Retina (tissue), 1 donor: ENCODE measurements around the gene NUCKS1.
"Not testable (repeated sequence)": the region's sequence is repeated elsewhere in the genome, so short reads cannot be mapped to it uniquely, and the experiment has no call there.

Source experiments
- DNase-seq: peaks from one replicate; pipeline ENCODE4 v3.0.0-alpha.2; 2016

NUCKS1 gene

GRCh38 chr1:205726619-205727125 lies 23.3 kb downstream of the NUCKS1 start:
- no peak for DNase-seq

DNA sequence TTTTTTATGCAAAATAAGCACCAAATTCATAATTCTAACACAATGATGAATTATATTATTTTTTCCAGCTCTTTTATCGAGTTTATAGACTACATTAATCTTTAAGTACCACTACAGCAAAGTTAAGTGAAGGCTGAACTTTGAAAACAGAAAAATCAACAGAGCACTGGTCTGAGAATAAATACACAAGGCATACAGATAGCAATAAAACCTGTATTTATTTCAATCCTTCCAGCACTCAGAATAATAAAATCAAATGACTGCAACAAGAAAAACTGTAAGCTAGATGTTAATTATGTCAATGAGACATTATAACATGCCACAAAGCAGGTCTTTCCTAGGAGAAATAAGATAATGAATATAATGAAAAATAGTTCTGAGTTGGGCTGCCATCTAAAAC lies 24.5 kb downstream of the NUCKS1 start:
- DNase-seq: no peak

DNA sequence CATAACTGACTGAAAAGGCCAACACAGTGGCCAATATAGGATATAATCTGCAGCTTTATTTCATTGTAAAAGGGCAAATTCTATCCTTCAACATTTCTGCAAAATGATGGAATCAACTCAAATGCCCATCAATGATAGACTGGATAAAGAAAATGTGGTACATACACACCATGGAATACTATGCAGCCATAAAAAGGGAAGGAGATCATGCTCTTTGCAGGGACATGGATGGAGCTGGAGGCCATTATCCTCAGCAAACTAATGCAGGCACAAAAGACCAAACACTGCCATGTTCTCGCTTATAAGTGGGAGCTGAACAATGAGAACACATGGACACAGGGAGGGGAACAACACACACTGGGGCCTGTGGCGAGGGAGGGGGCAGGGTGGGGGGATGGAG lies 29.2 kb downstream of the NUCKS1 start:
- not testable (repeated sequence) for DNase-seq

- no peak for DNase-seq
Measured at GRCh38 chr1:205719762-205720161, 30.2 kb downstream of the NUCKS1 start.

DNA sequence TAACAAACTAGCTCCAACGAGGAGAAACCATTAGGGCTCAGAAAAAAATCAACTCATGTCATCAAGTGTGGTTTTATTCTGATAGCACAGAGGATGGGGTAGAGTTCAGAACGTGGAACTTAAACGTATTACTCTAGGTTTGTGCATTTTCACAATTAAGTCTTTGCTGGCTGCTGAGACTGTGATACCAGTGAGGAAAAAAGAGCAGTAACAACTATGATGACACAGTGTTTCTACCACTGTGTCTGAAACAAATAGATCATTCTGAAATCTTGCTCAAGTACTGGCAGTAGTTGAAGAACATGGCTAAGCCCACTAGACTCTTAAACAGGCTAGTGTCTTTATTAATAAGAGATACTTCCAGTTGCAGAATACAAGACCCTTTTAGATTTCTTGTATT lies 31.0 kb downstream of the NUCKS1 start:
- no peak for DNase-seq

- DNase-seq: no peak
Measured at GRCh38 chr1:205716371-205717132, 33.4 kb downstream of the NUCKS1 start.

DNA sequence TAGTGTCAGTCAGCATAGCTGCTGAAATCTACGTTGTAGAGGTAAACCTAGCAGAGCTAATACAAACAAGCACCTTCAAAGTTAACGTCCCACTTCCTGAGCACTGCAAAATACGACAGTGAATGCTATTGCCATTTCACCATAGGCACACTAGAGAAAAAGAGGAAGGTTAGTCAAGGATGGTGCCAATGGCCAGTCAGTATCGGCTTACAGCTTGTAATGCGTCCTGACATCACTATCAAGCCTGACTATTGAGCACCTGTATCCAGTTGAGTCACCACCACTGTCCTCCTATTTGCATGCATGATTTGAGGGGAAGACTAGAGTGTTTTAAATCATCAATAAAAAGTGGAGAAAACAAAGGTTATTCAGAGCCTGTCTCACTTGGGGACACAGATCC lies 34.4 kb downstream of the NUCKS1 start:
- no peak for DNase-seq

DNA sequence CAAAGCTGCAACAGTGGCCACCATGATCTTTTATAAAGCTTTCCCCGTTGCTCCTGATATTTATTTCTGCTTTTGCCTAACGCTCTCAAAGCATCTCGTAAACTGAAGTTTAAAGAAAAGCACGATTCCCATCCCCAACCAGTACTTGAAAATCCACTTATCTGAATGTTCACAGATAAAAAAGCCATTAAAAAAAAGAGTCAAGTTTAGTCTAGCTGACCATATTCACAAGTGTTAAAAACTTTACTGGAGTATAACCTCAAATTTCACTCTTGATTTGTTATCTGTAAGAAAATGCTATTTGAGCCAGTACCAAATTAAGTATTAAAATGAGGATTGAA lies 35.1 kb downstream of the NUCKS1 start:
- no peak for DNase-seq

DNA sequence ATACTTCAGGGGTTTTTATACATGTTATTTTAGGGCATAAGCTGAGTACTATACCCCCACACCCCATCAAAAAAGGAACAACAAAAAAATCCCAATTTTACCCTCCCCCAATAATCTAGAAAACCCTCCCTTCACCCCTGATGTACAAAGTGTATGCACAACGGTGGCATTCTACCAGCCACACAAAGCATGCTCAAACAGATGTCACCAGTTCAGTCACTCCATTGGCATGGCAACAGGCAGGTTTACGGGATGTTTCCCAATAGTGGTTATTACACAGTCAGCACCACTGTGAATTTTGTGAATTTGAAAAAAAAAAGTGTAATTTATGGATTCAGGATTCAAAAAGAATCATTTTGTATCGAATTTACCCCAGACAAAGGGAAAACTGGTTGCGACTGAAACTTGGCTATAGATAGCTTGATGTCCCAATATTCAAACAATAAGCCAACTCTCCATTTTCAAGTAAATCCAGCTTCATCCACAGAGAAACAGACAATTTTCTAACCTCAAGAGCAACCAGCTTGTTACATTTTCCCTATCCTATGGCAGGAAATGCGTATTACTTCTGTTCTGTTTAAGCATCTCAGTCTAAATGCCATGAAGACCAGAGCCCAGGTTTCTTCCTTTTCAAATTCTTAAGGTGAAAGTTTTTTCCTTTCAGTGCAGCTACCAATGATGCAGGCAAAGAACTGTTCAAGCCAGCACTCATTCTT lies 35.6 kb downstream of the NUCKS1 start:
- no peak for DNase-seq

GRCh38 chr1:205711105-205712048 lies 38.6 kb downstream of the NUCKS1 start:
- DNase-seq: peak; percentile 52

DNA sequence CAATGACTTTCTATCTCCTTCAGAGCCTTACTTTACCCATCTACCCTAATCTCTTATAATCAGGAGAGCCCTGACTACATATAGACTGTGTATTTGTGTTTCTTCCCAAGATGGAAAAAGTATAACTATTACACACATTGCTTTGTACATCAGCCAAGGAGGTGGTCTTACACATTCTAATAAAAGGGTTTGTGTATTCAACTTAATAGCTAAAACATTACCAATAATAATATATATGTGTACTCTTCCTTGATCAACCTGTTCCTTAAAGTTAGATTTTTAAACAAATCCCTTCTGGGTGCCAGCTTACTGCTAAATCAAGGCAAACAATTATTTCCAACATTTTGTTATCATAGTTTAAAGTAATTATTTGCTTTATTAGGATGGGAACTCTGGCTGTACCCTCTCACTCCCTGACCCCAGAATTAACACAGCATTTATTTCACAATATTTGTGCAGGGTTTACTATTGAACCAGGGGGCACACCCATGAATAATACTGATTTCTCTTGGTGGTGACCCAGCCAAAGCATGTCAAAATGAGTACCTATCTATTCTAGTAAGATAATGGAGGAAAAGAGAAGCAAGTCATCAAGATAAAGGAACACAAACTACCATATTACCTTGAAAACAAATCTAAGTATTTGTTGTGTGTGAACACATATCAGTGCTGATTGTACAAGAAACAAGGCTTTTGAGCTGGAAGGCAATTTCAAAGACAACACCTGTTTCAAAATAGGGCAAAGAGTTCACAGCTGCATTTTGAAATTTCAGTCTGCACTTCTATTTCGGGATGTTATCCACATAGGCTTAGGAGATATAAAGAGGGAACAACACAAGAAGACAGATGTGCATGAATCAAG lies 39.5 kb downstream of the NUCKS1 start:
- no peak for DNase-seq

GRCh38 chr1:205709640-205710039 lies 40.3 kb downstream of the NUCKS1 start:
- no peak for DNase-seq

GRCh38 chr1:205709059-205709398 lies 41.0 kb downstream of the NUCKS1 start:
- no peak for DNase-seq

DNA sequence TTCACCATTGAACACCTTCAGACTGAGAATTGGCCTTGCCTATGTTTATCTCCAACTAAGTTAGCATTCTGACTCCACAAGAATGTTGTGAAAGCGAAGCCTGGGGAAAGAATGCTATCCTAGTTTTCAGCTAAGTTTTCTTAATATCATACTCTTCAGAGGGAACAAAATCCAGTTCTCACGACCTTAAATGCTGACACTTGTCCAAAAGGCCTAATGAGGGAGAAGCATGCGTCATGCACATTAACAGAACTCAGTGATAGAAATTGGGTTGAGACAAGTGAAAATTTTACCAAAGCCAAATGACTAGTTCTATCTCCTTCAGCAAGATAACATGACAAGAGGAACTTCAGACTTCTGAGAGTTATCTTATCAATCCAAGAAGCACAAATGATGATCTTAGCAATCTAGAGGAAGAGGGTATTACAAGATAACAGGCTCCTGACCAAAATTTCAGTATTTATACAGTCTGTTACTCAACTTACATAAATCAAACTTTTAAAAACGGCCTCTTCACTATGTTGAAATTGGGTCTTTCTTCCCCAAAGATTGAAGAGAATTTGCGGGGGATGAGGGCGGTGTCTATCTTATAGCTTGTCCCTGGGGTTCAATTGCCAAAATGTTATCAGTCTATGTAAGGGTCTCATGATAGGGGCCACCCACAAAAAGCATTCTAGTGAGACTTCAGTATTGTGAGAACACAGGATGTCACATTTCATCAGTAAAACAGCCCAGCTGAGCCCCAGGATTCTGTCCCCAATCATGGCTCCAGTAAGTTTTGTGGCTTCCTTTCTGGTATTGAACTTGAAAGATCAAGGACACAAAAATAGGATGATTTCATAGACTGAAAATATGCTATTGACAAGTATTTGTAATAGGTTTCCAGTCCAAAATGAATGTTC lies 43.1 kb downstream of the NUCKS1 start:
- no peak for DNase-seq

GRCh38 chr1:205704903-205705302 lies 45.1 kb downstream of the NUCKS1 start:
- no peak for DNase-seq

DNA sequence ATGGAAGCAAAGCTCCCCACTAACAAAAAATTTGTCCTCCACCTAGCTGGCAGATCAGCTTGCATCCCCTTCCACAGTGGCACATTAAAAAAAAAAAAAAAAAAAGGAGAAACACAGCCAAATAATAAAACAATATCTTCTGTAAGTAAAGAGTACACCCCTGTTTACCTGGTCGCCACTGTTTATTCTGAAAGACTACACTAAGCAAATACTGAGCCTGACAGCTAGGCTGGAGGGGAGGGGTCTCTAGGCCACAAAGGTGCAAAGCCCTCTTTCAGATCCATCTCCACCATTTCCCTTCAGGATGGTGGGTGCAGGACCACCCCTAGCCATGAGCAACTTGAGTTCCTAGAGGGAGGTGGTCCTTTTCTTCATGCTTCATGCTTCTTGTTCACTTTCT lies 46.9 kb downstream of the NUCKS1 start:
- no peak for DNase-seq

DNA sequence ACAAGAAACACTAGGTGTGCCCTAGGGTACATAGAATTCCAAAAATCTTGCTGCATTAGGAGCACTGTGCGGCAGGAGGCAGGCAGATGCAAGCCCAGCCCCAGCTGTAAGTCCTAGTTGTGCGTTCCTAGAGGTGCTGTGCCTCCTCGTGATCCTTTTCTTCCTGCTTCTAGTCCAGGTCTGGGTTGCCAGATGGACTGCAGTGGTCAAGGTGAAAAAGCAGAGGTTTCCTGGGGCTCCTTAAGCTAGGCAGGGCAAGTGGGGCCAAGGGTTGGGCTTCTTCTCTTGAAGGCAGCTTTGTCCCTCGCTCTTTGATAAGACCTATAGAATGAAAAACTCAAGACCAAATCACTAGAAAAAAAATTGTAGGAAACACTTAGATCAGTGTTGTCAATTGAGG lies 48.1 kb downstream of the NUCKS1 start:
- no peak for DNase-seq

DNA sequence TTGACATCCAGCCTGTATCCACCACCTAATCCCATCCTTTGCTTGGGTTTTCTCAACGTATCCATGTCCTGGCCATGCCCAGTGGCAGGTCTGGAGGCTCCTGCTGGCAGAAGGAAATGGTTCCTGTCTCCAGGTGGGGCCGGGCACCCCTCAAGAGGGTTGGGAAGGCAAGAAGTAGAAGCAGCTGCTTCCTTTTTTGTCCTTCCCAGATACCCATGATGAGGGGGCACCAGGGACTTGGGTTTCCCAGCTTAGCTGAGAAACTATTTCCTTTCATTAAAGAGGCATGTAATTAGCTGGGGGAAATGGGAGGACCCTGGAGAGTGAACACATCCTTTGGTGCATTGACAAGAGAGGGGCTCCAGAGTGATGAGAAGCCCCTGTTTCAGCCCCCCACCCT lies 48.6 kb downstream of the NUCKS1 start:
- peak; percentile 25 for DNase-seq

- no peak for DNase-seq
Measured at GRCh38 chr1:205700865-205701401, 49.0 kb downstream of the NUCKS1 start.

DNA sequence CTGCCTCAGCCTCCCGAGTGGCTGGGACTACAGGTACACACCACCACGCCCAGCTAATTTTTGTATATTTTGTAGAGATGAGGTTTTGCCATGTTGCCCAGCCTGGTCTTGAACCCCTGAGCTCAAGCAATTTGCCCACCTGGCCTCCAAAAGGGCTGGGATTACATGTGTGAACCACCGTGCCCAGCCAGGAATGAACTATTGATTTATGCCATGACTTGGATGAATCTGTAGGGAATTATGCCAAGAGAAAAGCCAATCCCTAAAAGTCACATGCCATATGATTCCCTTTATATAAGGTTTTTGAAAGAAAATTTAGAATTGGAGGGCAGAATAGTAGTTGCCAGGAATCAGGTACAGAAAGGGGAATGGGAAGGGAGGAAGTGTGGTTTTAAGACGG lies 50.6 kb downstream of the NUCKS1 start:
- no peak for DNase-seq

- no peak for DNase-seq
Measured at GRCh38 chr1:205698921-205699320, 51.1 kb downstream of the NUCKS1 start.
